HG03139 (cell line): ENCODE results near the gene INHA.

Experiments used
- ATAC-seq: cut with Tn5 transposase; IDR thresholded peaks from one replicate; pipeline ENCODE4 v1.9.1; 2021; ENCODE audit not compliant: unreplicated experiment

Gene INHA

GRCh38 chr2:219557791-219558785, 14.0 kb upstream of the INHA start:
- ATAC-seq, result no peak

DNA sequence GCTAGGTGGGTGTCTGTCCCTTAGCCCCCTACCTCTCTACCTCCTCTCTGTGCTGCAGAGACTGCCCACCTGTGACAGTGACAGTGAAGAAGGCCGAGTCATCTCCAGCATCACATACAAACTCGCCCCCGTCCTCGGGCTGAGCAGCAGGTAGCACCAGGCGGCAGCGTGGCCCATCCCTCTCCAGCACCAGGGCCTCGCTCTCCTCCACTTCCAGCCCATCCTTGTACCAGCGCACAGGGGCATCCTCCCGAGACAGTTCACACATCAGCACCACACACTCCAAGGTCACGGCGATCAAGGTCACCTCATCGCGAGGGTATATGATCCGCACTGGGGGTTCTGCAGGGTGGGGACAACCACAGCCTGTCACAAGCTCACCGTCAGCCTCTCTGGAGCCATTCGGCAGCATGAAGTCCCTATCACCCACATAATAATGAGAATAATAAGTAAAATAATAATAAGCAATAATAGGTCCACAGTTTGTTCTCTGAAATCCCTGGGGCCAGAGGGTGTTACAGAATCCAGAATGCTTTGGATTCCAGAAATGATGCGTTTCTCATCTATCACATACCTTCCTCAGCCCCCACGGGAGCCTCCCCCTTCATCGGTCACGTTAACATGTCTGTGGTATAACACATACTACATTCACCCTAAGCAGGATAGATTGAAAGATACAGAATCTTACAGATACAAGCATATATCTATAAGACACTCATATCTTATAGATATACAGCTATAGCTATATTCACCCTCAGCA, 12.8 kb upstream of the INHA start:
- ATAC-seq, result no peak

DNA sequence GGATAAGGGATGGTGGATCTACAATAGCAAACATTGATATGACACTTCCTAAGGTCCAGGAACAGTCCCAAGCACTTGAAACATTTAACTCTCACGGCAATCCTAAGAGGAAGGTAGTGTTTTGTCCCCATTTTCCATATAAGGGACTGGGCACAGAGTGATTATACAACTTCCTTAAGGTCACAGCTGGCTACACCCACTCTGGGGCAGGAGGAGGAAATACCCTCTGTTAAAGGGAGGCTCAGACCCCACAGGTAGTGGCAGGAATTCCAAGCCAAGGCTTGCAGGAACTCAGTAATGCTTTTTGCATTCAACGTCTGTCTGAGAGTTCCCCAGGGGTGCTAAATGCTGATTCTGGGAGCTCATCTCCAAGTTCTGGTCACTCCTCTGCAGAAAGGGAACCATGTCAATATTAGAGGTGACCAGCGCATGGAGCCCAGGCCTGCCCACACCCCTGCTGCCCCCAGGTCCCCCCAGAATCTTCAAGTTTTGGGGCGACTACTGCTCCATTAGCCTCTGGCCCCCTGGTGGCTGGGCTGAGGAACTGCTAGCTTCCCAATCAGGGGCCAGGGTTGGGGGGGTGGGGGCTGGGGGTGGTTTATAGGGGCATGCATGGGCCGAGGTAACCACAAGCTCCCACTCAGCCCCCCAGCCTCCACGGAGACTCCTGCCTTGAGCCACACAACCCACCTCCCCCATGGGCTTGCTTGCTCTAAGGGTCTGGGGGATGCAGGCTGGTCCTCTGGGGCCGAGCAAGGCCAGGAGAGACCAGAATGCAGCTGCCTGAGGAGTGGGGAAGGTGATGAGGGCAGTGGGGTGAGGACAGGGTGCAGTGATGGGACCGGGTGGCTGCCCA, 11.8 kb upstream of the INHA start:
- no peak for ATAC-seq

- no peak for ATAC-seq
Measured at GRCh38 chr2:219560893-219561178, 11.3 kb upstream of the INHA start.

- ATAC-seq, result no peak
Measured at GRCh38 chr2:219561179-219562048, 10.7 kb upstream of the INHA start.

DNA sequence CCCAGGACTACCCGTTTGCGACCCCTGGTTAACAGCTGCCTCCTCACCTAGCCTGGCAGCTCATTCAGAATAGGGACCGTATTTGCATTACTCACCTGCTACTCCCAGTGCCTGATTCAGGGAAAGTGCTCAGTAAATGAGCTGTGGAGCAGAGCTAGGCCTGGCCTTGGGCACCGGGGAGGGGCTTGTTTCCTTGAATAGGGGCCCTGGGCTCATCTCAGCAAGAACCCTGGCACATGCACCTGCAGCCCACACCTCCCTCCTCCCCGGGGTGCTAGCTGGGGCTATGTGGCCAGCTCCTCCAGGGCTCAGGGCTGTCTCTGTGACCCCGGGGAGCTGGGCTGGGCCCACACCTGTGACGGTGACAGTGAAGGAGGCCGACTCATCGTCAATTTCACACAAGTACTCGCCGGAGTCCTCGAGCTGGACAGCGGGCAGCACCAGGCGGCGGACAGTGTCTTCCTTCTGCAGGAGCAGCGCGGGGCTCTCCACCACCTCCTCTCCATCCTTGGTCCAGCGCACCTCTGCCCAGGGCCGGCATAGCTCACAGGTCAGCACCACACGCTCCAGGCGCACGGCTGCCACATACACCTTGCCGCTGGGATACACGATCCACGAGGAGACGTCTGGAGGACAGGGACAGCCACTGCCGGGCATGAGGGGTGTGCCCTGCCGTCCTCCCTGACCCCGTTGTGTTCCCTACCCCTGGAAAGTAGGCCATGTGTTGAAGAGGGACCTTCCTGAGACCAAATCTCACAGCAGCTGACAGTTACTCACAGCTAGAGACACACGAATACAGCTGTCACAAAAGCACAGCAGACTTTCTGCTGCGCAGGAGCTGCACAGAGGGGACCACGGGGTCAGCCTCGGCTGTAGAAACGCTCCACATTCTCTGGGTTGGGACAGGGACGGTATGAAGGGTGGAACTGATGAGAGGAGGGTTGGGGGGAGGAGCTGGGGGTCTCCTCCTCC, 9.8 kb upstream of the INHA start:
- no peak for ATAC-seq

DNA sequence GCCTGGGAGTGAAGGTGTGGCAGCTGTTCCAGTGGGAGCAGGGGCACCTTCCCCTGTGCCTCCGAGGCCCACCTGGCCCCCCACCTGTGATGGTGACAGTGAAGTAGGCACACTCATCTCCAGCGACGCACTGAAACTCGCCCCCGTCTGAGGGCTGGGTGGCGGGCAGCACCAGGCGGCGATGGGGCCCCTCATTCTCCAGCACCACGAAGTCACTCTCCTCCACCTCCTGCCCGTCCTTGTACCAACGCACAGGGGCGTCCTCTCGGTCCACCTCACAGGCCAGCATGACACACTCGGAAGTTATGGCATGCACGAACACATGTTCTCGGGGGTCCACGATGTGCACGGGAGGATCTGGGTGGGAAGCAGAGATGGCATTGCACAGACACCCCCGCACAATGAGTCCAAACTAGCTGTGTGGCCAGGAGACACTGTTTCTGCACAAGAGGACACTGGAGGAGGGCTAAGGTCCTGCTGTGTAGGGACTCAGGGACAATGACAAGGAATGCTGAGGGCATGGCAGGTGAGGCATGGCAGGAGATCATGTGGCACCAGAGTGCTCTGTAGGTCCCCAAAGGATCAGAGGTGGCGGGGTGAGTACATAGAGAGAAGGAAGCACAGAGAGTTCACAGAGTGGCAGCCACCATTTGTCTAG, 8.7 kb upstream of the INHA start:
- no peak for ATAC-seq

- no peak for ATAC-seq
Measured at GRCh38 chr2:219565130-219566080, 6.7 kb upstream of the INHA start.

GRCh38 chr2:219566640-219567039, 5.5 kb upstream of the INHA start:
- no peak for ATAC-seq

- ATAC-seq, result no peak
Measured at GRCh38 chr2:219567131-219567530, 5.0 kb upstream of the INHA start.

- ATAC-seq, result no peak
Measured at GRCh38 chr2:219567791-219568361, 4.2 kb upstream of the INHA start.

DNA sequence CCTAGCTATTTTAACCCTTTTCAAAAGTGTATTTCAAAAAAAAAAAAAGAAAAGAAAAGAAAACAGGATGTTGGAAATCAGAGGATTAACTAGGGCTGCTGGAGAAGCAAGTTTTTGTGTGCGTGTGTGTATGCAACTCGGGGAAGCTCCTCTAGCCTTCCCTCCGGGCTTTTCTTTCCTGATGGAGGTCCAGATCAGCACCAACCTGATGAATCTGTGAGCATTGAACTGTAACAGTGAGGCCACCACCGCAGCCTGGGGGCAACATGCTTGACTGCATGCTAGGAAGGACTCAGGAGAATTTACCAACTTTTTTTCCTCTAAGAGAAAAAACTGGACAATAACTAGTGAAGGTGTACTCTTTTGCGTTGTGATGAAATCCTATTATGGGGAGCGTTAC, 3.1 kb upstream of the INHA start:
- ATAC-seq, result no peak

DNA sequence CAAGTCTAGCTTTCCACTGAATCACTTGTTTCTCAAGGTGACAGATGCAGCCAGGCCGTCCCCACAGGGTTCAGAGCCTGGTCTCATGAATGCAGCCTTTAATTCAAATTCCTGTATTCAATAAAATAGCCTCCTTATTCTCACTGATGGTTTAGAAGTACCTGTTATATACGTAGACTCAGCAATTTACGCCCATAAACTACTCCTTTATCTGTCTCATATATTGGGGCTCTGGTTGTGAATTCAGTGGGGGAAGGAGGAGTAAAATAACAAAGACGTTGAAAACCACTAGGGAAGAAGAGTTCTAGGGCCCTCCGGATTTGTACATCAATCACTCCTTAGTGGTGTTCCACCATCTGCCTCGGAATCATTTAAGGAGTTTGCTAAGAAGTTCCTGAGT, 2.5 kb upstream of the INHA start:
- ATAC-seq, result no peak

DNA sequence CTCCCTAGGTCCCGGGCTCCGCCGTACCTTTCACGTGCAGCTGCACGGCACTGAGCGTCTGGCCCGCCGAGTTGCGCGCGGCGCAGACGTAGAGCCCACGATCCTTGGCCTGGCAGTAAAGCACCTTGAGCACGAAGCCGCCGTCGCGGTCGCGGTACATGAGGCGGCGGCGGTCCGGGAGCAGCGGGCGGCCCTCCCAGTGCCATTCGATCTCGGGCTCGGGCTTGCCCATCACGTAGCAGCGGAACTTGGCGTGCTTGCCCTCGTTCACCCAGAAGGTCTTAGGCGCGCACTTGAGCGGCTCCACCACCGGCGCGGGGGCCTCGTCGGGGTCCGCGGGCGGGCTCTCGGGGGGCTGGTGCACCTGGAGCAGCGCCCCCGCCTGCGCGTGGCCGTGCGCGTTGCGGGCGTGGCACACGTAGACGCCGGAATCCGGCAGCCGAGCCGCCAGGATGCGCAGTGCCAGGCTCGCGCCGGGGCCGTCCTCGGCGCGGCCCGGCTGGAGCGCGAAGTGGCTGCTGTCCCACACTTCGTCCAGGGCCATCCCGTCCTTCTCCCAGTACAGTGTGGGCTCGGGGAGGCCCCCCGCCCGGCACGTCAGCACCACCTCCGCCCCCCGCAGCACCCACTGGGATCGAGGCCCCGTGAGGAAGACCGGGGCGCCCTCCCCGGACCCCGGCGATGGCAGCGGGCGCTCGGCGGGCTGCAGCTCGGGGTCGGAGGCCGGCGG, 1.8 kb upstream of the INHA start:
- no peak for ATAC-seq

DNA sequence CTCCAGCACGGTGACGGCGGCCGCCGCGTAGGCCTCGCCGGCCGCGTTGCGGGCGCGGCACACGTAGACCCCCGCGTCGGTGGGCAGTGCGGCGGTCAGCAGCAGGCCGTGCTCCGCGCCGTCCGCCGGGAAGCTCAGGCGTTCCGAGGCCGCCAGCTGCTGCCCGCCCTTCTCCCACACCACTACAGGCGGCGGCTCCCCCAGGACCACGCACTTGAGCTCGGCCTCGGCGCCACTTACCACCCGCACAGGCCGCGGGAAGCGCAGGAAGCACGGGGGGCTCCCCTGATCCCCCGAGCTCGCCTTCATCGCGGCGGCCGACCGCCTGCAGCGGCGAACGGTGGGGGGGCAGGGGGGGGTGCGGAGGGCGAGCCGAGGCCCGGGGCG, 1.2 kb upstream of the INHA start:
- ATAC-seq, result no peak
